ENCODE results near the gene PHF20. TPM values are rescaled to one million over a fixed set of nuclear protein-coding genes. Genes with fewer than 3 reads are reported as not detected.
"Not testable (repeated sequence)": the region's sequence is repeated elsewhere in the genome, so short reads cannot be mapped to it uniquely, and the experiment has no call there.

Gene PHF20
- total RNA-seq, 2 experiments from 2014 or later, result 119 to 126 TPM

GRCh38 chr20:35774391-35774790 lies 2.6 kb downstream of the PHF20 start:
- Mint-ChIP-seq H3K4me3 (peak overlapping the region; percentile 97), H3K27ac (peak overlapping the region; percentile 96), H3K4me1 (ENCODE audit: low read depth) (peaks cover 78% of the 10 kb centered on the region), H3K36me3 (ENCODE audit: low read depth) (peaks cover 66% of the 10 kb centered on the region), H3K27me3 (no peaks in the 10 kb centered on the region), H3K9me3 (peaks cover 3% of the 10 kb centered on the region)
- no peak for DNase-seq
- intact Hi-C loops (cut with DNase I, micrococcal nuclease), result loop anchor here (10.0 kb wide), 2 partner anchors 50 to 320 kb away; partner anchors contain the start of gene CEP250 (in 1 of the 2)
- ChIA-PET CTCF (interaction anchor here (1.3 to 4.5 kb wide), 2 partner anchors 26 to 35 kb away, joined by 3 to 17 read pairs; no protein-coding TSS in a partner anchor), POLR2A (interaction anchor here (1.0 to 4.3 kb wide), 3 partner anchors 32 to 180 kb away, joined by 3 to 67 read pairs (median 3); partner anchors contain the start of genes RBM39 and SCAND1)
- TF ChIP-seq, protein P1, sequence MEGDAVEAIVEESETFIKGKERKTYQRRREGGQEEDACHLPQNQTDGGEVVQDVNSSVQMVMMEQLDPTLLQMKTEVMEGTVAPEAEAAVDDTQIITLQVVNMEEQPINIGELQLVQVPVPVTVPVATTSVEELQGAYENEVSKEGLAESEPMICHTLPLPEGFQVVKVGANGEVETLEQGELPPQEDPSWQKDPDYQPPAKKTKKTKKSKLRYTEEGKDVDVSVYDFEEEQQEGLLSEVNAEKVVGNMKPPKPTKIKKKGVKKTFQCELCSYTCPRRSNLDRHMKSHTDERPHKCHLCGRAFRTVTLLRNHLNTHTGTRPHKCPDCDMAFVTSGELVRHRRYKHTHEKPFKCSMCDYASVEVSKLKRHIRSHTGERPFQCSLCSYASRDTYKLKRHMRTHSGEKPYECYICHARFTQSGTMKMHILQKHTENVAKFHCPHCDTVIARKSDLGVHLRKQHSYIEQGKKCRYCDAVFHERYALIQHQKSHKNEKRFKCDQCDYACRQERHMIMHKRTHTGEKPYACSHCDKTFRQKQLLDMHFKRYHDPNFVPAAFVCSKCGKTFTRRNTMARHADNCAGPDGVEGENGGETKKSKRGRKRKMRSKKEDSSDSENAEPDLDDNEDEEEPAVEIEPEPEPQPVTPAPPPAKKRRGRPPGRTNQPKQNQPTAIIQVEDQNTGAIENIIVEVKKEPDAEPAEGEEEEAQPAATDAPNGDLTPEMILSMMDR (IDR thresholded peaks at IDR 0.05), result no peak
- Histone ChIP-seq H3K4me3 (ENCODE audit: low read length) (no peak overlapping the region), H3K4me1 (ENCODE audit: insufficient read depth, low read length) (peaks cover 73% of the 10 kb centered on the region), H3K27me3 (ENCODE audit: control insufficient read depth in 1 of 2, insufficient read depth in 2 of 2, low read length in 2 of 2) (no peaks in the 10 kb centered on the region), H3K9me3 (ENCODE audit: control insufficient read depth in 1 of 2, insufficient read depth in 1 of 2, low read length in 2 of 2) (no peaks in the 10 kb centered on the region), H3K36me3 (ENCODE audit: insufficient read depth, low read length) (peaks cover 26% of the 10 kb centered on the region), H3K27ac (ENCODE audit: low read depth in 1 of 2, low read length in 2 of 2) (peak overlapping the region in 1 of 2 donors; percentile 7)
- no peak for ATAC-seq (ENCODE audit: poor library complexity)

- Histone ChIP-seq H3K9me3 (ENCODE audit: control insufficient read depth in 1 of 2, insufficient read depth in 1 of 2, low read length in 2 of 2) (no peaks in the 10 kb centered on the region), H3K27me3 (ENCODE audit: control insufficient read depth in 1 of 2, insufficient read depth in 2 of 2, low read length in 2 of 2) (no peaks in the 10 kb centered on the region), H3K4me1 (ENCODE audit: insufficient read depth, low read length) (peaks cover 56% of the 10 kb centered on the region), H3K36me3 (ENCODE audit: insufficient read depth, low read length) (peaks cover 29% of the 10 kb centered on the region), H3K4me3 (ENCODE audit: low read length) (no peak overlapping the region), H3K27ac (ENCODE audit: low read depth in 1 of 2, low read length in 2 of 2) (peak overlapping the region; percentile 0 to 30)
- H3K9me3 Mint-ChIP-seq, result peaks cover 1% of the 10 kb centered on the region
- H3K36me3 Mint-ChIP-seq (ENCODE audit: low read depth), result peaks cover 75% of the 10 kb centered on the region
- H3K27ac Mint-ChIP-seq, result peak overlapping the region; percentile 55
- H3K4me1 Mint-ChIP-seq (ENCODE audit: low read depth), result peaks cover 77% of the 10 kb centered on the region
- peak in 2 of 14 experiments; percentile 24 for DNase-seq
- no peak for ATAC-seq (ENCODE audit: poor library complexity)
- intact Hi-C loops (cut with DNase I, micrococcal nuclease), result loop anchor here (10.0 kb wide), 2 partner anchors 52 to 322 kb away; partner anchors contain the start of gene CEP250 (in 1 of the 2)
- peak overlapping the region; percentile 59 for H3K4me3 Mint-ChIP-seq
- CTCF ChIA-PET, result no interaction called here
- POLR2A ChIA-PET, result interaction anchor here (1.2 to 4.3 kb wide), 4 partner anchors 8 to 177 kb away, joined by 4 to 67 read pairs (median 6); partner anchors contain the start of genes RBM39 and SCAND1
- TF ChIP-seq, protein P1 (IDR thresholded peaks at IDR 0.05), result no peak
- H3K27me3 Mint-ChIP-seq, result no peaks in the 10 kb centered on the region
These were observed 4.8 kb downstream of the PHF20 start for GRCh38 chr20:35776513-35777101.

- not testable (repeated sequence) for H3K9me3 Mint-ChIP-seq, H3K27ac Mint-ChIP-seq
These were observed 12.0 kb downstream of the PHF20 start for GRCh38 chr20:35783811-35784210.

GRCh38 chr20:35785541-35785940 lies 13.7 kb downstream of the PHF20 start:
- H3K27me3 ChIP-seq (ENCODE audit: control insufficient read depth in 1 of 2, insufficient read depth in 2 of 2, low read length in 2 of 2); ATAC-seq (ENCODE audit: poor library complexity); H3K27ac ChIP-seq (ENCODE audit: low read depth in 1 of 2, low read length in 2 of 2); H3K4me3 Mint-ChIP-seq; H3K9me3 ChIP-seq (ENCODE audit: control insufficient read depth in 1 of 2, insufficient read depth in 1 of 2, low read length in 2 of 2); H3K27me3 Mint-ChIP-seq; DNase-seq; intact Hi-C loops (cut with DNase I, micrococcal nuclease); H3K9me3 Mint-ChIP-seq; H3K27ac Mint-ChIP-seq; H3K4me3 ChIP-seq (ENCODE audit: low read length): not testable (repeated sequence)
- peaks cover 28% of the 10 kb centered on the region for H3K4me1 ChIP-seq (ENCODE audit: insufficient read depth, low read length)
- CTCF ChIA-PET, result interaction anchor here (0.7 kb wide), 1 partner anchor 80 kb away, joined by 3 read pairs; no protein-coding TSS in a partner anchor
- H3K36me3 ChIP-seq (ENCODE audit: insufficient read depth, low read length), result peaks cover 29% of the 10 kb centered on the region
- Mint-ChIP-seq H3K36me3 (ENCODE audit: low read depth) (peaks cover 30% of the 10 kb centered on the region), H3K4me1 (ENCODE audit: low read depth) (peaks cover 20% of the 10 kb centered on the region)
- POLR2A ChIA-PET, result interaction anchor here (1.5 kb wide), 1 partner anchor 44 kb away, joined by 4 read pairs; the partner anchor contains the start of gene RBM39

More at GRCh38 chr20:35783811-35784210, 12.0 kb downstream of the PHF20 start:
- ATAC-seq (ENCODE audit: poor library complexity); H3K4me3 ChIP-seq (ENCODE audit: low read length); H3K9me3 ChIP-seq (ENCODE audit: control insufficient read depth in 1 of 2, insufficient read depth in 1 of 2, low read length in 2 of 2); DNase-seq; H3K27ac ChIP-seq (ENCODE audit: low read depth in 1 of 2, low read length in 2 of 2); H3K27me3 Mint-ChIP-seq; H3K27me3 ChIP-seq (ENCODE audit: control insufficient read depth in 1 of 2, insufficient read depth in 2 of 2, low read length in 2 of 2); POLR2A ChIA-PET; H3K4me3 Mint-ChIP-seq; intact Hi-C loops (cut with DNase I, micrococcal nuclease): not testable (repeated sequence)
- peaks cover 27% of the 10 kb centered on the region for H3K4me1 ChIP-seq (ENCODE audit: insufficient read depth, low read length)
- Mint-ChIP-seq H3K36me3 (ENCODE audit: low read depth) (peaks cover 41% of the 10 kb centered on the region), H3K4me1 (ENCODE audit: low read depth) (peaks cover 30% of the 10 kb centered on the region)
- peaks cover 28% of the 10 kb centered on the region for H3K36me3 ChIP-seq (ENCODE audit: insufficient read depth, low read length)
- CTCF ChIA-PET, result interaction anchor here (1.1 kb wide), 1 partner anchor 10 kb away, joined by 4 read pairs; no protein-coding TSS in a partner anchor

Measured in CD4-positive, alpha-beta T cell (primary cell).